ENCODE results near the gene RANGAP1. TPM values are rescaled to one million over a fixed set of nuclear protein-coding genes. Genes with fewer than 3 reads are reported as not detected.

Gene RANGAP1
- total and polyA plus RNA-seq, 2 of the 13 experiments (the other 11 are each of a cell fraction or from before 2014, with no cell fraction given) = 51.8 to 83.9 TPM

GRCh38 chr22:41288245-41288946 is 2.4 kb upstream of the RANGAP1 start (continued):
- TF ChIP-seq ATF6 (CRISPR knock-in tag; conservative IDR thresholded peaks at IDR 0.05) = no peak
- TF ChIP-seq, protein P1, sequence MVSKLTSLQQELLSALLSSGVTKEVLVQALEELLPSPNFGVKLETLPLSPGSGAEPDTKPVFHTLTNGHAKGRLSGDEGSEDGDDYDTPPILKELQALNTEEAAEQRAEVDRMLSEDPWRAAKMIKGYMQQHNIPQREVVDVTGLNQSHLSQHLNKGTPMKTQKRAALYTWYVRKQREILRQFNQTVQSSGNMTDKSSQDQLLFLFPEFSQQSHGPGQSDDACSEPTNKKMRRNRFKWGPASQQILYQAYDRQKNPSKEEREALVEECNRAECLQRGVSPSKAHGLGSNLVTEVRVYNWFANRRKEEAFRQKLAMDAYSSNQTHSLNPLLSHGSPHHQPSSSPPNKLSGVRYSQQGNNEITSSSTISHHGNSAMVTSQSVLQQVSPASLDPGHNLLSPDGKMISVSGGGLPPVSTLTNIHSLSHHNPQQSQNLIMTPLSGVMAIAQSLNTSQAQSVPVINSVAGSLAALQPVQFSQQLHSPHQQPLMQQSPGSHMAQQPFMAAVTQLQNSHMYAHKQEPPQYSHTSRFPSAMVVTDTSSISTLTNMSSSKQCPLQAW (CRISPR knock-in tag; IDR thresholded peaks at IDR 0.05) = no peak
- no peak for TF ChIP-seq HNF4G (IDR thresholded peaks at IDR 0.05; ENCODE audit: borderline replicate concordance, low read depth, low read length)
- TF ChIP-seq HNF4G (CRISPR knock-in tag; IDR thresholded peaks at IDR 0.05; ENCODE audit: borderline replicate concordance, low read depth) = no peak
- TF ChIP-seq PREB (CRISPR knock-in tag; IDR thresholded peaks at IDR 0.05) = no peak
- TF ChIP-seq ZNF644 (CRISPR knock-in tag; IDR thresholded peaks at IDR 0.05; ENCODE audit: low read depth) = no peak
- TF ChIP-seq, protein P2, sequence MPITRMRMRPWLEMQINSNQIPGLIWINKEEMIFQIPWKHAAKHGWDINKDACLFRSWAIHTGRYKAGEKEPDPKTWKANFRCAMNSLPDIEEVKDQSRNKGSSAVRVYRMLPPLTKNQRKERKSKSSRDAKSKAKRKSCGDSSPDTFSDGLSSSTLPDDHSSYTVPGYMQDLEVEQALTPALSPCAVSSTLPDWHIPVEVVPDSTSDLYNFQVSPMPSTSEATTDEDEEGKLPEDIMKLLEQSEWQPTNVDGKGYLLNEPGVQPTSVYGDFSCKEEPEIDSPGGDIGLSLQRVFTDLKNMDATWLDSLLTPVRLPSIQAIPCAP (CRISPR knock-in tag; IDR thresholded peaks at IDR 0.05; ENCODE audit: low read depth) = no peak
- TF ChIP-seq, protein P3, sequence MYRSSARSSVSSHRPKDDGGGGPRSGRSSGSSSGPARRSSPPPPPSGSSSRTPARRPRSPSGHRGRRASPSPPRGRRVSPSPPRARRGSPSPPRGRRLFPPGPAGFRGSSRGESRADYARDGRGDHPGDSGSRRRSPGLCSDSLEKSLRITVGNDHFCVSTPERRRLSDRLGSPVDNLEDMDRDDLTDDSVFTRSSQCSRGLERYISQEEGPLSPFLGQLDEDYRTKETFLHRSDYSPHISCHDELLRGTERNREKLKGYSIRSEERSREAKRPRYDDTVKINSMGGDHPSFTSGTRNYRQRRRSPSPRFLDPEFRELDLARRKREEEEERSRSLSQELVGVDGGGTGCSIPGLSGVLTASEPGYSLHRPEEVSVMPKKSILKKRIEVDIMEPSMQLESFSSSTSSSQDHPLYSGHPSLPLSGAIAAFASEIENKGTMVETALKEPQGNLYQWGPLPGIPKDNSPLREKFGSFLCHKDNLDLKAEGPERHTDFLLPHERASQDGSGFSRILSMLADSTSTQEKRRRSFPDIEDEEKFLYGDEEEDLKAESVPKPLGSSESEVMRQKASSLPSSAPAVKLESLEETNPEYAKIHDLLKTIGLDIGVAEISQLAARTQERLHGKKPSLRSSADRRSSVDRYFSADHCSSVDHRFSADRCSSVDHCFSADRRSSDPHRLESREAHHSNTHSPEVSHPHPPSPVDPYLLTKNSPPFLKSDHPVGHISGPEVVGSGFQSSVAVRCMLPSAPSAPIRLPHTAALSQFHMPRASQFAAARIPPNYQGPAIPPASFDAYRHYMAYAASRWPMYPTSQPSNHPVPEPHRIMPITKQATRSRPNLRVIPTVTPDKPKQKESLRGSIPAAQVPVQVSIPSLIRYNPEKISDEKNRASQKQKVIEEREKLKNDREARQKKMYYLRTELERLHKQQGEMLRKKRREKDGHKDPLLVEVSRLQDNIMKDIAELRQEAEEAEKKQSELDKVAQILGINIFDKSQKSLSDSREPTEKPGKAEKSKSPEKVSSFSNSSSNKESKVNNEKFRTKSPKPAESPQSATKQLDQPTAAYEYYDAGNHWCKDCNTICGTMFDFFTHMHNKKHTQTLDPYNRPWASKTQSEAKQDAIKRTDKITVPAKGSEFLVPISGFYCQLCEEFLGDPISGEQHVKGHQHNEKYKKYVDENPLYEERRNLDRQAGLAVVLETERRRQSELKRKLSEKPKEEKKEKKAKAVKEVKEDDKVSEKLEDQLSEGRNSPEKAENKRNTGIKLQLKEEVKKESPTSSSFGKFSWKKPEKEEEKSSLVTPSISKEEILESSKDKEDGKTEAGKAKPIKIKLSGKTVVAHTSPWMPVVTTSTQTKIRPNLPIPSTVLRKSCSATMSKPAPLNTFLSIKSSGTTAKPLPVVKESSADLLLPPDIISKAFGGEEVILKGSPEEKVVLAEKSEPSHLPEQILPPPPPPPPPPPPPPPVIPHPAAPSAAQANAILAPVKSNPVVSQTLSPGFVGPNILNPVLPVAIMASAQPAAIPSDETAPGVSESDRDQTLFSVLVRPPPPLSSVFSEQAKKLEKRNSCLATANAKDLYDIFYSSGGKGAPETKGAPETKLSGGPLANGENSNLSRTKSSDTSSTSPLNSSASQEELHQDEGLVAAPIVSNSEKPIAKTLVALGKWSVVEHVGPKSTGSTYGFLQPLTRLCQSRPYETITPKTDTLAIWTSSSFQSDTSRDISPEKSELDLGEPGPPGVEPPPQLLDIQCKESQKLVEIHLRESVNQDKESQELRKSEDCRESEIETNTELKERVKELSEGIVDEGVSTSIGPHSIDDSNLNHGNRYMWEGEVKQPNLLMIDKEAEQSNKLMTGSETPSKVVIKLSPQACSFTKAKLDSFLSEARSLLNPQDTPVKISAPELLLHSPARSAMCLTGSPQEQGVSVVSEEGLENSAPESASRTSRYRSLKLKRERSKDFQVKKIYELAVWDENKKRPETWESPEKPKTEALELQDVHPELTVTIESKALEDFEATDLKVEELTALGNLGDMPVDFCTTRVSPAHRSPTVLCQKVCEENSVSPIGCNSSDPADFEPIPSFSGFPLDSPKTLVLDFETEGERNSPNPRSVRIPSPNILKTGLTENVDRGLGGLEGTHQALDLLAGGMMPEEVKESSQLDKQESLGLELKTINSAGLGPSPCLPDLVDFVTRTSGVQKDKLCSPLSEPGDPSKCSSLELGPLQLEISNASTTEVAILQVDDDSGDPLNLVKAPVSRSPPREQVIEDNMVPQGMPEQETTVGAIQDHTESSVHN (CRISPR knock-in tag; IDR thresholded peaks at IDR 0.05) = no peak
- no peak for TF ChIP-seq JARID2 (CRISPR knock-in tag; IDR thresholded peaks at IDR 0.05; ENCODE audit: insufficient replicate concordance)
- TF ChIP-seq ARID3A (IDR thresholded peaks at IDR 0.05; ENCODE audit: low read depth, low read length) = no peak
- no peak for TF ChIP-seq PAX8 (CRISPR knock-in tag; IDR thresholded peaks at IDR 0.05; ENCODE audit: borderline replicate concordance)
